Activated CD4-positive, alpha-beta T cell treated with anti-CD3 and anti-CD28 coated beads, Interleukin-2, amount 10 ng/mL, durations not matched to agents 7 days and 5 days (primary cell): Measurements from ENCODE around the gene DISP2. TPM values are rescaled to one million over a fixed set of nuclear protein-coding genes. Genes with fewer than 3 reads are reported as not detected.

Experiments
- CTCF ChIA-PET: fragments of 350-600 bp; sonication (Branson Sonifier 250); formaldehyde crosslinking; loops from one replicate; lab custom pipeline; 2021; ENCODE audit warnings: antibody characterized with exemption; lab: Charles Lee
- POLR2A ChIA-PET: fragments of 350-600 bp; sonication (Branson Sonifier 250); formaldehyde crosslinking; loops from one replicate; lab custom pipeline; 2021; ENCODE audit warnings: antibody characterized with exemption; lab: Charles Lee
- DNase-seq: peaks from one replicate; pipeline ENCODE4 v3.0.0-alpha.2; 2020
- H3K27ac Mint-ChIP-seq: one replicate; pipeline ENCODE4 v1.8.0; 2021; ENCODE audit warnings: mild to moderate bottlenecking, moderate library complexity, mixed read lengths
- H3K27me3 Mint-ChIP-seq: one replicate; pipeline ENCODE4 v1.8.0; 2021; ENCODE audit warnings: mixed read lengths
- H3K36me3 Mint-ChIP-seq: one replicate; pipeline ENCODE4 v1.8.0; 2021; ENCODE audit warnings: low read depth, mixed read lengths
- H3K4me1 Mint-ChIP-seq: one replicate; pipeline ENCODE4 v1.8.0; 2021; ENCODE audit warnings: mixed read lengths
- H3K4me3 Mint-ChIP-seq: one replicate; pipeline ENCODE4 v1.8.0; 2021; ENCODE audit warnings: mild to moderate bottlenecking, moderate library complexity, mixed read lengths
- H3K9me3 Mint-ChIP-seq: one replicate; pipeline ENCODE4 v1.8.0; 2021; ENCODE audit warnings: mixed read lengths
- total RNA-seq, 2 experiments: library from RNA; stranded (reverse); gene quantifications; one replicate each; pipeline ENCODE4 v1.2.3, GENCODE V29; 2021

The DISP2 gene
- total RNA-seq, 2 experiments from 2014 or later, result 0.60 to 1.4 TPM

GRCh38 chr15:40363611-40364010 is 5.6 kb downstream of the DISP2 start:
- ChIA-PET POLR2A (no interaction called here), CTCF (interaction anchor here (1.5 to 2.7 kb wide), 3 partner anchors 11 to 58 kb away, joined by 3 to 12 read pairs (median 9); partner anchors contain the start of gene PHGR1)
- H3K27ac Mint-ChIP-seq, result no peak overlapping the region
- DNase-seq, result no peak
- H3K36me3 Mint-ChIP-seq, result no peaks in the 10 kb centered on the region
- peaks cover 20% of the 10 kb centered on the region for H3K4me1 Mint-ChIP-seq
- H3K27me3 Mint-ChIP-seq, result no peaks in the 10 kb centered on the region
- H3K4me3 Mint-ChIP-seq, result no peak overlapping the region
- H3K9me3 Mint-ChIP-seq, result no peaks in the 10 kb centered on the region

GRCh38 chr15:40364251-40364650 is 6.2 kb downstream of the DISP2 start:
- Mint-ChIP-seq H3K4me1 (peaks cover 14% of the 10 kb centered on the region), H3K9me3 (no peaks in the 10 kb centered on the region), H3K27ac (no peak overlapping the region), H3K4me3 (no peak overlapping the region), H3K36me3 (no peaks in the 10 kb centered on the region), H3K27me3 (no peaks in the 10 kb centered on the region)
- CTCF ChIA-PET, result interaction anchor here (1.5 to 2.7 kb wide), 5 partner anchors 12 to 58 kb away, joined by 3 to 12 read pairs (median 5); partner anchors contain the start of genes KNSTRN and PHGR1
- POLR2A ChIA-PET, result no interaction called here
- DNase-seq, result no peak

GRCh38 chr15:40365016-40365415 is 7.0 kb downstream of the DISP2 start:
- CTCF ChIA-PET, result interaction anchor here (1.0 to 4.8 kb wide), 9 partner anchors 9 to 57 kb away, joined by 3 to 42 read pairs (median 7); partner anchors contain the start of genes DISP2, KNSTRN and PHGR1
- H3K36me3 Mint-ChIP-seq, result no peaks in the 10 kb centered on the region
- no peak overlapping the region for H3K4me3 Mint-ChIP-seq
- POLR2A ChIA-PET, result no interaction called here
- no peaks in the 10 kb centered on the region for H3K9me3 Mint-ChIP-seq
- H3K27me3 Mint-ChIP-seq, result no peaks in the 10 kb centered on the region
- DNase-seq, result no peak
- H3K4me1 Mint-ChIP-seq, result peaks cover 13% of the 10 kb centered on the region
- no peak overlapping the region for H3K27ac Mint-ChIP-seq

GRCh38 chr15:40365624-40366456 is 7.8 kb downstream of the DISP2 start:
- POLR2A ChIA-PET, result interaction anchor here (0.7 kb wide), 1 partner anchor 34 kb away, joined by 3 read pairs; no protein-coding TSS in a partner anchor
- H3K4me3 Mint-ChIP-seq, result no peak overlapping the region
- H3K36me3 Mint-ChIP-seq, result no peaks in the 10 kb centered on the region
- peaks cover 3% of the 10 kb centered on the region for H3K27me3 Mint-ChIP-seq
- no peaks in the 10 kb centered on the region for H3K9me3 Mint-ChIP-seq
- CTCF ChIA-PET, result interaction anchor here (0.8 to 4.8 kb wide), 12 partner anchors 9 to 58 kb away, joined by 3 to 42 read pairs (median 7); partner anchors contain the start of genes DISP2, KNSTRN, PHGR1 and PLCB2
- H3K4me1 Mint-ChIP-seq, result peaks cover 13% of the 10 kb centered on the region
- no peak overlapping the region for H3K27ac Mint-ChIP-seq
- no peak for DNase-seq

GRCh38 chr15:40366457-40367370 is 8.7 kb downstream of the DISP2 start:
- peak overlapping the region; percentile 84 for H3K27ac Mint-ChIP-seq
- no peaks in the 10 kb centered on the region for H3K9me3 Mint-ChIP-seq
- peaks cover 13% of the 10 kb centered on the region for H3K4me1 Mint-ChIP-seq
- no peaks in the 10 kb centered on the region for H3K36me3 Mint-ChIP-seq
- peak overlapping the region; percentile 72 for H3K4me3 Mint-ChIP-seq
- CTCF ChIA-PET, result interaction anchor here (0.7 to 4.8 kb wide), 14 partner anchors 10 to 68 kb away, joined by 3 to 42 read pairs (median 7); partner anchors contain the start of genes DISP2, INAFM2, IVD and PLCB2
- no peak for DNase-seq
- POLR2A ChIA-PET, result no interaction called here
- H3K27me3 Mint-ChIP-seq, result peaks cover 6% of the 10 kb centered on the region

- Mint-ChIP-seq H3K27me3 (peaks cover 6% of the 10 kb centered on the region), H3K36me3 (no peaks in the 10 kb centered on the region), H3K4me1 (peaks cover 13% of the 10 kb centered on the region), H3K27ac (peak overlapping the region; percentile 84), H3K9me3 (no peaks in the 10 kb centered on the region), H3K4me3 (peak overlapping the region; percentile 72)
- POLR2A ChIA-PET, result no interaction called here
- CTCF ChIA-PET, result interaction anchor here (0.6 to 4.8 kb wide), 21 partner anchors 8 to 73 kb away, joined by 3 to 42 read pairs (median 5); partner anchors contain the start of genes BAHD1, DISP2, INAFM2 and IVD
- no peak for DNase-seq
Observed at GRCh38 chr15:40367371-40367685, 9.3 kb downstream of the DISP2 start.

- CTCF ChIA-PET, result interaction anchor here (0.6 to 4.8 kb wide), 30 partner anchors 9 to 73 kb away, joined by 3 to 42 read pairs (median 4); partner anchors contain the start of genes BAHD1, DISP2, INAFM2 and IVD
- Mint-ChIP-seq H3K27me3 (peaks cover 6% of the 10 kb centered on the region), H3K9me3 (no peaks in the 10 kb centered on the region), H3K4me1 (peaks cover 13% of the 10 kb centered on the region), H3K36me3 (no peaks in the 10 kb centered on the region), H3K4me3 (peak overlapping the region; percentile 72), H3K27ac (peak overlapping the region; percentile 84)
- DNase-seq, result peak; percentile 89
- POLR2A ChIA-PET, result no interaction called here
Observed at GRCh38 chr15:40367686-40368611, 9.9 kb downstream of the DISP2 start.

- ChIA-PET POLR2A (no interaction called here), CTCF (interaction anchor here (0.7 to 4.8 kb wide), 23 partner anchors 8 to 81 kb away, joined by 3 to 42 read pairs (median 6); partner anchors contain the start of genes BAHD1, DISP2, INAFM2 and IVD)
- Mint-ChIP-seq H3K36me3 (no peaks in the 10 kb centered on the region), H3K4me3 (no peak overlapping the region), H3K4me1 (peaks cover 13% of the 10 kb centered on the region), H3K9me3 (no peaks in the 10 kb centered on the region), H3K27ac (peak overlapping the region; percentile 36), H3K27me3 (peaks cover 6% of the 10 kb centered on the region)
- DNase-seq, result no peak
Observed at GRCh38 chr15:40368719-40369473, 10.9 kb downstream of the DISP2 start.

- Mint-ChIP-seq H3K27me3 (peaks cover 6% of the 10 kb centered on the region), H3K36me3 (no peaks in the 10 kb centered on the region), H3K9me3 (no peaks in the 10 kb centered on the region), H3K4me3 (no peak overlapping the region), H3K27ac (no peak overlapping the region), H3K4me1 (peaks cover 13% of the 10 kb centered on the region)
- no peak for DNase-seq
- ChIA-PET CTCF (interaction anchor here (0.9 to 4.8 kb wide), 12 partner anchors 10 to 95 kb away, joined by 3 to 42 read pairs (median 6); partner anchors contain the start of genes DISP2, IVD and KNSTRN), POLR2A (no interaction called here)
Observed at GRCh38 chr15:40369474-40369869, 11.5 kb downstream of the DISP2 start.

- Mint-ChIP-seq H3K9me3 (no peaks in the 10 kb centered on the region), H3K4me1 (peaks cover 13% of the 10 kb centered on the region), H3K27me3 (peaks cover 6% of the 10 kb centered on the region), H3K36me3 (no peaks in the 10 kb centered on the region), H3K27ac (no peak overlapping the region), H3K4me3 (no peak overlapping the region)
- DNase-seq, result no peak
- CTCF ChIA-PET, result interaction anchor here (0.9 to 4.2 kb wide), 10 partner anchors 10 to 95 kb away, joined by 3 to 21 read pairs (median 6); partner anchors contain the start of genes IVD and KNSTRN
- POLR2A ChIA-PET, result no interaction called here
Observed at GRCh38 chr15:40369971-40370370, 12.0 kb downstream of the DISP2 start.

- Mint-ChIP-seq H3K4me3 (no peak overlapping the region), H3K9me3 (no peaks in the 10 kb centered on the region), H3K27me3 (peaks cover 6% of the 10 kb centered on the region), H3K27ac (no peak overlapping the region), H3K36me3 (no peaks in the 10 kb centered on the region), H3K4me1 (no peaks in the 10 kb centered on the region)
- ChIA-PET POLR2A (no interaction called here), CTCF (no interaction called here)
- DNase-seq, result no peak
Observed at GRCh38 chr15:40372981-40373380, 15.0 kb downstream of the DISP2 start.
